Breast epithelium (tissue), 4 donors: ENCODE measurements around the gene LMOD3. TPM values are rescaled to one million over a fixed set of nuclear protein-coding genes. Genes with fewer than 3 reads are reported as not detected.

Source experiments
- DNase-seq, 2 donors: peaks; one replicate each; pipeline ENCODE4 v3.0.0-alpha.2; 2019; ENCODE audit warnings: low spot score in 2 of 2
- H3K27ac ChIP-seq, 2 donors: fragments of 200-600 bp; sonication (generic) in 1 of 2; one replicate each; pipeline ENCODE4 v1.5.1; 2016 to 2019; ENCODE audit warnings: mild to moderate bottlenecking in 1 of 2
- H3K27me3 ChIP-seq, 2 donors: fragments of 200-600 bp; sonication (generic) in 1 of 2; one replicate each; pipeline versions ENCODE4 v1.5.1 to v1.6.0; 2017 to 2019; ENCODE audit warnings: control low read depth in 1 of 2, mild to moderate bottlenecking in 1 of 2
- H3K36me3 ChIP-seq: fragments of 200-600 bp; one replicate; pipeline ENCODE4 v1.5.1; 2019
- H3K4me1 ChIP-seq, 2 donors: fragments of 200-600 bp; sonication (generic); one replicate each; pipeline ENCODE4 v1.5.1; 2016 to 2019; ENCODE audit warnings: control low read depth in 1 of 2
- H3K4me3 ChIP-seq, 3 donors: fragments of 200-600 bp; sonication (generic); 1 replicate in 2 of 3; 2 replicates in 1 of 3; pipeline ENCODE4 v1.5.1; 2016 to 2019; ENCODE audit warnings: mild to moderate bottlenecking in 3 of 3, moderate library complexity in 2 of 3
- H3K9me3 ChIP-seq, 2 donors: fragments of 200-600 bp; sonication (generic) in 1 of 2; one replicate each; pipeline ENCODE4 v1.5.1; 2016 to 2019; ENCODE audit warnings: control low read depth in 1 of 2
- POLR2A ChIP-seq: fragments of 450-650 bp; IDR thresholded peaks from one replicate; pipeline ENCODE4 v1.6.1; 2016; ENCODE audit warnings: antibody characterized with exemption, mild to moderate bottlenecking, moderate library complexity
- POLR2AphosphoS5 ChIP-seq, 3 donors: sonication (generic); formaldehyde crosslinking; IDR thresholded peaks; one replicate each; pipeline ENCODE4 v1.6.1; 2017; ENCODE audit warnings: antibody characterized with exemption in 3 of 3
- intact Hi-C: fragments of 100-400 bp; cut with DNase I; formaldehyde crosslinking; loops from one replicate; pipeline ENCODE4 v1.15.1; 2023; ENCODE audit warnings: low total_unique reads
- total RNA-seq, 3 donors: library from RNA; depleted of rRNA; stranded (reverse); fragments of >200 nt; gene quantifications; one replicate each; pipeline ENCODE4 v1.1.0, GENCODE V29; 2016
- TF ChIP-seq, protein P1 (sequence below), 3 donors: fragments of 450-650 bp; IDR thresholded peaks; one replicate each; pipeline ENCODE4 v1.5.1; 2016 to 2017; ENCODE audit warnings: antibody characterized with exemption in 3 of 3, mild to moderate bottlenecking in 3 of 3, moderate library complexity in 3 of 3

LMOD3 gene
- total RNA-seq, 3 donors from 2014 or later: not detected

DNA sequence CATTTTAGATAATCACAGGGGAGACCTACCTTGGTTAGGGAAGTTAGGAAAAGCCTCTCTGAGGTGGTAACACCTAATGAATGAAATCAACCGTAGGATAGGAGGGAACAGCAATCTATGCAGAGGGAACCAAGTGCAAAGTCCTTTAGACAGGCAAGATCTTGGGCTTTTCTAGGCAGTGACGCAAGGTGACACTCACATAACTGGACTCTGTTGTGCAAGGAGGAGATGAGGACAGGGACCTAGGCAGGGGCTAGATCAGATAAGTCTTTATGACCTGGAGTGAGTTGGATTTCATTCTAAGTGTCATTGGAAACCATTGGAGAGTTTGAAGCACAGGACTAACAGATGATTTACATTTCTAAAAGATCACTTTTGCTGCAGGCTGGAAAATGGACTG is 4.6 kb upstream of the LMOD3 start:
- TF ChIP-seq, protein P1, sequence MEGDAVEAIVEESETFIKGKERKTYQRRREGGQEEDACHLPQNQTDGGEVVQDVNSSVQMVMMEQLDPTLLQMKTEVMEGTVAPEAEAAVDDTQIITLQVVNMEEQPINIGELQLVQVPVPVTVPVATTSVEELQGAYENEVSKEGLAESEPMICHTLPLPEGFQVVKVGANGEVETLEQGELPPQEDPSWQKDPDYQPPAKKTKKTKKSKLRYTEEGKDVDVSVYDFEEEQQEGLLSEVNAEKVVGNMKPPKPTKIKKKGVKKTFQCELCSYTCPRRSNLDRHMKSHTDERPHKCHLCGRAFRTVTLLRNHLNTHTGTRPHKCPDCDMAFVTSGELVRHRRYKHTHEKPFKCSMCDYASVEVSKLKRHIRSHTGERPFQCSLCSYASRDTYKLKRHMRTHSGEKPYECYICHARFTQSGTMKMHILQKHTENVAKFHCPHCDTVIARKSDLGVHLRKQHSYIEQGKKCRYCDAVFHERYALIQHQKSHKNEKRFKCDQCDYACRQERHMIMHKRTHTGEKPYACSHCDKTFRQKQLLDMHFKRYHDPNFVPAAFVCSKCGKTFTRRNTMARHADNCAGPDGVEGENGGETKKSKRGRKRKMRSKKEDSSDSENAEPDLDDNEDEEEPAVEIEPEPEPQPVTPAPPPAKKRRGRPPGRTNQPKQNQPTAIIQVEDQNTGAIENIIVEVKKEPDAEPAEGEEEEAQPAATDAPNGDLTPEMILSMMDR (IDR thresholded peaks at IDR 0.05): no peak
- TF ChIP-seq POLR2AphosphoS5 (IDR thresholded peaks at IDR 0.05): no peak
- TF ChIP-seq POLR2A: no peak
- intact Hi-C loops: no loop called here

DNA sequence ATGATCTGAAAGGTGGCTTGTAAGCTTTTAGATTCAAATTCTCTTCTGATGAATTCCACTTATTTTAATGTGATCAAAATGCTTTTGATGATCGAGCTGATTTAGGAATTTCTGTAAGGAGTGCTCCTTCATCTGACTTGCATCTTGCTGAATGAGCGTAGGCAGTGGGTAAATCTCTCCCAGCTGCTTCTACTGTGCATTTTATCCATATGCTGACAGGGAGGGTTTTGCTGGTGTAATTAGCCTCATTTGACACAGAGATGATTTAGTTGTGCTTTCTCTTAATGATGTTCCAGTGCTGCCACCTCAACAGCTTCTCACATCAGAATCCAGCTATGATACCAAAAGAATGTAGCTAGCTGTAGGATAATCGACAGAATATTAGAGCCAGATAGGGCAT is 3.8 kb upstream of the LMOD3 start:
- H3K9me3 ChIP-seq: no peaks in the 10 kb centered on the region
- intact Hi-C loops: no loop called here
- TF ChIP-seq, protein P1 (IDR thresholded peaks at IDR 0.05): no peak
- TF ChIP-seq POLR2AphosphoS5 (IDR thresholded peaks at IDR 0.05): no peak
- TF ChIP-seq POLR2A: no peak
- H3K27me3 ChIP-seq: no peaks in the 10 kb centered on the region
- no peaks in the 10 kb centered on the region for H3K4me1 ChIP-seq
- DNase-seq: no peak
- H3K4me3 ChIP-seq: no peak overlapping the region
- no peak overlapping the region for H3K27ac ChIP-seq
- no peaks in the 10 kb centered on the region for H3K36me3 ChIP-seq

More for the DNA sequence above, 4.6 kb upstream of the LMOD3 start:
- Histone ChIP-seq H3K4me1 (no peaks in the 10 kb centered on the region), H3K36me3 (no peaks in the 10 kb centered on the region), H3K4me3 (no peak overlapping the region), H3K9me3 (no peaks in the 10 kb centered on the region), H3K27ac (no peak overlapping the region), H3K27me3 (no peaks in the 10 kb centered on the region)
- no peak for DNase-seq

DNA sequence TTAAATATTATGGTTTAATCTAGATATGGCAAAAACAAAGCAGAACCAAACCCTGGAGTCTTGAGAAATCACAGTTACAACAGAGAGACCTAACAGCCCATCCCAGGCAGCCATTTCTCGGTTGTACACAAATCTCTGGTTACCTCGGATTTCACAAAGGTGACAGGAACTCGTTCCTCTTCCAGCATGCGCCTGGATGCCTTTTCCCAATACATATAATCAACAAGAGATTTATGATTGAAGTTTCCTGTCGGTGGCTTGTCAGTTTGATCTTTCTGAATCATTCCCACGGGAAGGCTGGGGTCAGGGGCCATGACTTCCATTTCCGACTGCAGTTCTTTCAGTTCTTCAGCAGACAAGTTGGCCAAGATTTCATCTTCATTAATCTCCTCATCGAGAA is 445 bp downstream of the LMOD3 start:
- Histone ChIP-seq H3K27me3 (no peaks in the 10 kb centered on the region), H3K27ac (no peak overlapping the region), H3K4me1 (peaks cover 0 to 4% of the 10 kb centered on the region in 2 donors), H3K9me3 (no peaks in the 10 kb centered on the region), H3K4me3 (no peak overlapping the region), H3K36me3 (no peaks in the 10 kb centered on the region)
- TF ChIP-seq POLR2A: no peak
- TF ChIP-seq, protein P1 (IDR thresholded peaks at IDR 0.05): no peak
- no peak for TF ChIP-seq POLR2AphosphoS5 (IDR thresholded peaks at IDR 0.05)
- intact Hi-C loops: no loop called here
- DNase-seq: no peak

DNA sequence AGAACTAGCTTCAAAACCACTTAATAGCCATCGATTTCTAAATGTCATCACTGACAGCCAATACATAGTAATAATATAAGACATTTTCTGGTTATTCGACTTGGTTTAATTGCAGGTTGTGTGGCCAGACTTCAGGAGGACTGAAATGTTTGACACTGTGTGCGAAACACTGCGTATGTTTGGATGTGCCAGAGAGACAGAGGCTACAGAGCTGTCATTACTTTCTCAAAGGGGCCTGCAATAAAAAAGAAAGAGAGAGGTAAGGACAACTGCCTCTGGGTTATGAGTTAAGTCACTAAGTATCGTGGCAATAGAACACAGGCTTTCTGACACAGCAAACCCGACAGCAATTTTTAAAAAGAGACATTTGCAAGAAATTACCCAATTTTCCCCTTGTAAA is 882 bp downstream of the LMOD3 start:
- no peaks in the 10 kb centered on the region for H3K27me3 ChIP-seq
- TF ChIP-seq, protein P1 (IDR thresholded peaks at IDR 0.05): no peak
- TF ChIP-seq POLR2AphosphoS5 (IDR thresholded peaks at IDR 0.05) (no peak), POLR2A (no peak)

DNA sequence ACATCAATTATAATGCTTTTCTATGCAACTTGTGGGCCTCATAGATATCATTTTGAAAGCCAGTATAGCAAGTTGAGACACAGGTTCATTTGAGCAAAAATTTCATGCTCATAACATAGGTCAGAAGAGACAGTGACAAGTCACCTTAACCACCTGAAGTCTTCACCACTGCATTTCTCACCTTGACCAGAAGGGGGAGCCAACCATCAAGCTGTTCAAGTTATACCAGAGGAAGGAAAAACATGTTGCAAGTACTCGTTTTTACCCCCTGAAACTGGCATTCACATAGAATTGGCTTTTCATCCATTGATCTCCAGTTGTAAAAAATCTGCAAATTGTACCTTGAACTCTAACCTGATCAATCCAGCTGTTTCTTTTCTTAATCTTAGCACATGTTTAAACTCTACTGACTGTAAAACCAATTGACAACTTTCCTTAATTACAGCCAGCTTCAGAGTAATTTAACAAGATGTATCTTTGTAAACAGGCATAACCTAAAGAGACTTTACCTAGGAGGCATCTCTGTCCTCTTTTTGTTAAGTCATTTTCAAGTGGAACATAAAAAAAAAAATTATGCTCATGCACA is 1.4 kb downstream of the LMOD3 start:
- DNase-seq: peak; percentile 72 to 73
- intact Hi-C loops: no loop called here
- Histone ChIP-seq H3K4me3 (no peak overlapping the region), H3K36me3 (no peaks in the 10 kb centered on the region), H3K4me1 (peaks cover 0 to 4% of the 10 kb centered on the region in 2 donors), H3K27me3 (no peaks in the 10 kb centered on the region), H3K27ac (no peak overlapping the region), H3K9me3 (no peaks in the 10 kb centered on the region)
- TF ChIP-seq, protein P1 (IDR thresholded peaks at IDR 0.05): peak; percentile 79 to 95 (median 85)
- TF ChIP-seq POLR2A: no peak

More for the DNA sequence above, 882 bp downstream of the LMOD3 start:
- intact Hi-C loops: no loop called here
- no peaks in the 10 kb centered on the region for H3K36me3 ChIP-seq
- no peak overlapping the region for H3K4me3 ChIP-seq
- H3K4me1 ChIP-seq: peaks cover 0 to 4% of the 10 kb centered on the region in 2 donors
- DNase-seq: no peak
- no peaks in the 10 kb centered on the region for H3K9me3 ChIP-seq
- H3K27ac ChIP-seq: no peak overlapping the region
